GM23338 (cell line): ENCODE measurements around the gene PRSS27.

Experiments used
- CTCF ChIP-seq, 2 experiments: fragments of 200-600 bp in 1 of 2; sonication (generic) in 1 of 2; conservative IDR thresholded peaks; 2 replicates each; pipeline versions ENCODE4 v1.5.1 to v1.6.1; 2016 to 2017; ENCODE audit warnings: antibody characterized with exemption in 2 of 2, low read depth in 2 of 2, mild to moderate bottlenecking in 2 of 2, moderate library complexity in 1 of 2
- EZH2 ChIP-seq: fragments of 200-600 bp; sonication (generic); IDR thresholded peaks from one replicate; pipeline ENCODE4 v1.8.0; 2017; ENCODE audit warnings: antibody characterized with exemption, mild to moderate bottlenecking, low read depth; ENCODE audit not compliant: unreplicated experiment
- POLR2AphosphoS5 ChIP-seq: IDR thresholded peaks from 2 replicates; pipeline ENCODE4 v1.6.1; 2016; ENCODE audit warnings: antibody characterized with exemption, low read depth
- ZNF114 ChIP-seq: fragments of 250-450 bp; sonication (Bioruptor Pico); IDR thresholded peaks from 2 replicates; pipeline ENCODE4 v1.5.0; 2020; ENCODE audit warnings: mild to moderate bottlenecking, moderate library complexity
- ZNF331 ChIP-seq: fragments of 250-450 bp; sonication (Bioruptor Pico); IDR thresholded peaks from 2 replicates; pipeline ENCODE4 v1.5.0; 2020; ENCODE audit warnings: low read depth, mild to moderate bottlenecking, moderate library complexity

GRCh38 chr16:2698965-2699750, 20.9 kb downstream of the PRSS27 start:
- no peak for TF ChIP-seq CTCF (conservative IDR thresholded peaks at IDR 0.05; ENCODE audit: low read depth in 2 of 2)
- TF ChIP-seq EZH2: no peak
- no peak for TF ChIP-seq POLR2AphosphoS5
- no peak for TF ChIP-seq ZNF331 (CRISPR knock-in tag)
- TF ChIP-seq ZNF114 (CRISPR knock-in tag): no peak
